Activated T-helper 1 cell treated with anti-CD3 and anti-CD28 coated beads, Interleukin-2, amount 50 U/mL, for 16 hours (primary cell): ENCODE results near the gene SLFN5.
"Not testable (repeated sequence)": the region's sequence is repeated elsewhere in the genome, so short reads cannot be mapped to it uniquely, and the experiment has no call there.

ENCODE experiments used
- DNase-seq, 2 donors: peaks; one replicate each; pipeline ENCODE4 v3.0.0-alpha.2; 2020; ENCODE audit warnings: low read depth in 1 of 2, low spot score in 1 of 2

SLFN5 gene

DNA sequence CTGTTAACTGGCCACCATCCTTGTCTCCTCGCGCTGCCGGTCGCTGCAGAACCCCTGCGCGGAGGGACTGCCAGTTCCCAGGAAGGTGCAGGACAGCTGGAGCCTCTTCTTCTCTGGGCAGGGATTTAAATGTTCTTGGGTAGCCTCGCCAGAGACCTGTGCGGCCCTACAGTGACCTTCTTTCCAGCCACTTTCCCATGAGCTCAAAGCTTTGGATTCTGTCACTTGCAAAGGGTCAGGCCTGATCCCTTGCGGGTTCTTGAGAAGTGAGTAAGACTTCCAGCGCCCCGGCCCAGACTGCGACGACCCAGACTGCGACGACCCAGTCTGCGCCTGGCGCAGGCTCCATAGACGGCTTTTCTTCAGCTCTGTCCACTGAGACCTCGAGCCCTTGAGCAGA is 1.4 kb upstream of the SLFN5 start:
- DNase-seq: peak; percentile 9 to 21

DNA sequence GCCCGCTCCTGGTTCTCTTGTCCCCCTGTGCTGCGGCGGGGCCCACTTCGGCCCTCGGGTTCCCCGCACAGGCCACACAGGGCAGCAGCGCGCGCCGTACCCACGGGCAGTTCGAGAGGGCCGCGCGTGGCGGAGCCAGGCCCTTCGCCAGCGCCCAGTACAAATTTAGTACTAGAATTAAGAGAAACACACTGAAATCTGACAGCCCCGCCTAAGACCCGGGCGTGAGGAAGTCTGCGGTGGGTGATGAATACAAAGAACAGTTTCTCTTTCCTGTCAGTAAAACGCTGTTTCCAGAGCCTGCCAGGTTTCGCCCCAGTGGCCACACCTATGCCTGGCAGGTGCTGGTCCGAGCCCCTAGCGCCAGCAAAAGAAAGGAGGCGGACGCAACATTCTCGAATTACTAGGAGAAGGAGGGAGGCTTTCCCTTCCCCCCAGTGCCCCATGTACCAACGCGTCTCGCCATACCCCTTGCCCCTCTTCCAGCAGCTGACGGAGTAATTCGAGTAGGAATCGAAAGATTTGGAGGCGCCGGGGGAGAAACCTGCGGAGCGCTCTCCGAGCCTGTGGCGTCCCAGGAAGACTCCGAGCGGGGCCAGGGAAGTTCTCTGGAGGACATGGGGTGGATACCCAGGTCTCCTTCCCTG is 591 bp upstream of the SLFN5 start:
- DNase-seq: peak; percentile 74 to 76

DNA sequence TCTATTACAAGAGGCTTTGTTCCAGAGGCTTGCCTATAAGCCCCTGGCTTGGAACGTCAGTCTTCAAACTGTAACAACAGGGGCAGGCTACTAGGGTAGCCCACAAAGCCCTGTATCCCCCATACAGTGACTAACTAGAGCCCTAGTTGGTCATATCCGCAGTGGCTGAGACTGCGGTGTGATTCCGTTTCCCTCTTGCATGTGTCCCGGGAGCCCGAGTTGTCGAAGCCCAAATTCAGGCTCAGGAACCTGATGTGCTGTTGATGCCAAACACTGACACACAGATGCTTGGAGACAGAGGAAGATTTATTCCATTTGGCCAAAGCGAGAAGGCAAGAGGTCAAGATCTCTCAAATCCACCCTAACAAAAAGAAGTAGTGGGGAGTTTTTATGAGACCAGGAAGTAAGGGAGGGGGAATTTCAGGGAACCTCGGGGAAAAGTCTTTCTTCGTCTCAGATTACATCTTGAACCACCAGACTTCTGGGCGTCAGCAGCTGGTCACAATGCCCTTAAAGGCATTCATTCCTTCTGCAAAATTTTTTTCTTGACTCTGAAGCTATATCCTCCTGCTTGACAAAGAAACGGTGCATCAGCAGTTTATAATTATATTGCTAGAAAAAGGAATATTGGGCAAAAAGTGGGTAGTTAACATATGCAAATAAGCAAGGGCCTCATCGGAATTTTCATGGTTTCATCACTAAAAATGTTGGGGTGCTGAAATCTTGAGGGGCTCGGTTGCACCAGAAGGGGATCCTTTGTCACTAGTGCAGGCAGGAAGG is 879 bp downstream of the SLFN5 start:
- DNase-seq: peak; percentile 12 to 27

DNA sequence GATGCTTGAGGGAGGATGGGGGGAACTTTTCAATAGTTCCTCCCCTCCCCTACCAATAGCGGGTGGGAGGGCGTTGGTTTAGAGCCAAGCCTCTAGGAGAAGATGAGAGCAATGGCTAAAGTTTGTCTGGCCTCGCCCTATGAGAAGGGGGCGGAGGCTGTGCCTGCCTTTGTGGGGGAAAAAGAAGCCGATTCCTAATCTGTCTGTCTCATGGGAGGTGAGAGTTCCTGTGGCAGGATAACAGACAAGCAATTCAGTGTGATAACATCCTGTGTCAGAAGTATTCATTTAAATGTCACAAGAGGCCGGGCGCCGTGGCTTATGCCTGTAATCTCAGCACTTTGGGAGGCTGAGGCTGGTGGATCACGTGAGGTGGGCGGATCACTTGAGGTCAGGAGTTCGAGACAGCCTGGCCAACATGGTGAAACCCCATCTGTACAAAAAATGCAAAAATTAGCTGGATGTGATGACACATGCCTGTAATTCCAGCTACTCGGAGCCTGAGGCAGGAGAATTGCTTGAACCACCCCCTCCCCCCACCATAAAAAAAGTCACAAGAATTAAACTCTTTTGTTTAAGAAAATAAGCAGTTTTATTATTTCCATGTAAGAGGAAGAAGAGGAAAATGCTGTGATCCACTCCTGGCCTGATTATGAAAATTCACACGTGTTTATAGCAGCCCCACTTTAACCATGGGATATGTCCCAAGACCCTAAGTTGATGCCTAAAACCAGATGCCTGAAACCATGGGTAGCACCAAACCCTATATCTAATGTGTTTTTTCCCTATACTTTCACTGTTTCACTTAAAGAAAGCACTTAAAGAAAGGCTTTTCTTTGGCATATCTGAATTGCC is 1.7 kb downstream of the SLFN5 start:
- peak; percentile 66 to 77 for DNase-seq

DNA sequence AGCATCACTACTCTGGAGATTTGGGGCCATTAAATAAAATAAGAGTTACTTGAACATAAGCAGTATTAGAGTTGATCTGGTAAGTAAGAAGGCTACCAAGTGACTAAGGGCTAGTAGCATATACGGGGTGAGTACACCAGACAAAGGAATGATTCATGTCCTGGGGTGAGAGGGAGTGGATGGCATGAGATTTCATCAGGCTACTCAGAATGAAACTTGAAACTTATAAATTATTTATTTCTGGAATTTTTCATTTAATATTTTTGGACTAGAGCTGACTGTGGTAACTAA is 2.3 kb downstream of the SLFN5 start:
- no peak for DNase-seq

DNA sequence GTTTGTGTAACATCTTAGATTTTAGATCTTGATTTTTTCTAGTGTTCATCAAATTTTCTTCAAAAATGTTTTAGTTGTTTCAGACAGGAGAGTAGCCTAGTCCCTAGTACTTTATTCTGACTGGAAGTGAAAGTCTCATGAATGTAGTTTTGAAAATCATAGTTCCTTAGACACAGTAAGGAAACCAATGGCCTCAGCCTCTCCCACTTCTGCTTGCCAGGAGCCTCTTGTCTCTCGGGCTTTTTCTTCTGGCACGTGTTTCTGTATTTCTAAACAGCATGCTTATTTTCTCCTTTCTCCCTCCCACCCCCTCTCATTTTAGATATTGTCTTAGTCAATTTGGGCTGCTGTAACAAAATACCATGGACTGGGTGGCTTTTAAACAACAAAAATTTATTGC is 9.8 kb downstream of the SLFN5 start:
- no peak for DNase-seq

DNA sequence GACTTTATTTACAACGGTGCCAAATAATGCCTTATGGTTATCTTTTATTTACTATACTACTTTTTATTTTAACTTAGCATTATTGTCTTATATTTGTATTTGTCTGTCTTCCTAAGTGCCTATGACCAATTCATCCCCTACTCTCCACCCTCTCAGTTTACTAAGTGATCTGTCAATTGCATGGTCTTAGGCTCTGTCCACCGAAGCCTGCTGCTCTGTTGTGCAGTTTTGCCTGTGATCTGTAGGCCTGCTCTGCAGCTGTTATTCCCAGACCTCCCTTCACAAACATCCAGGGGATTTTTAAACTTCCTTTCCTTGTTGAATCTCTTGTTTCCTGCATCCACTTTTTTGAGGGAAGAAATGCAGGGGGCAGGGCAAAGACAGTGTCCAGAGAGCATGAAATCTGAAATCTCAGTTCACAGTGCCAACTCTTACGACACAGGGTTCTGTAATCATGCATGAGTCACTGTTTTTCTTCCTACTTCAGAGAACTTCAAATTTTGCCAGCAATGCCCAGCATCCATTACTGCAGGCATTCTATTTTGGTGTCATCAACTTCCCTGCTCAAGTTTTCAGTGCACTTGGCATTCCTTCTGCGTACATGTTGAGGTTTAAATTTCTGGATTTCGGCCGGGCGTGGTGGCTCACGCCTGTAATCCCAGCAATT is 11.4 kb downstream of the SLFN5 start:
- no peak for DNase-seq

DNA sequence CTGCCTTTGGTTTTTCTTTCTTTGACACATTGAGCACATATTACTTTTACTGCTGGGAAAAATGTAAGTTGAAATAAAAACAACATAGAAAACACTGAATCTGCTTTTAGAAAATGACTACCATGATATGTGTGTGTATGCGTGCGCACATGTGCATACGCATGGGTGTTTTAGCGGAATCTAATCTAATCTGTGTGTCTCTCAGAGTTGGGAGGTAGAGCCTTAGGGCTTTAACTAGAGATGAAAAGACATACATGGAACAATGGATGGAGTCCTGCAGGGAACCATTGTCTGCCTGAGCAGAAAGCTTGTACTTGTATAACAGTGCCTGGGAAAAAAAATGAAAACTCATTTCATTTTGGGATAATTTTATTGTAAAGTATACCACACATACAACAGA is 12.4 kb downstream of the SLFN5 start:
- DNase-seq: no peak

DNA sequence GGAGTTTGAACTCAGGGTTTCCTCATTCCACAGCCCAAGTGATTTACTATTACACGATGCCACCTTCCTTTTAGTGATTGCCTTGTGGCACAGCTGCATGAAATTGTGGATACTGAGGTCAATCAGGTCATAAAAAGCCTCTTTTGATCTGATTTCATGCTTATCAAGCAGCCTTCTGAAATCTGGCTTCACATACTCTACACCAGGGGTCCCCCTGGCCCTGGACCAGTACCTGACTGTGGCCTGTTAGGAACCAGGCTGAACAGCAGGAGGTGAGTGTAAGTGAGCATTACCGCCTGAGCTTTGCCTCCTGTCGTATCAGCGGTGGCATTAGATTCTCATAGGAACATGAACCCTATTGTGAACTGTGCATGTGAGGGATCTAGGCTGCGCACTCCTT is 13.8 kb downstream of the SLFN5 start:
- DNase-seq: no peak

DNA sequence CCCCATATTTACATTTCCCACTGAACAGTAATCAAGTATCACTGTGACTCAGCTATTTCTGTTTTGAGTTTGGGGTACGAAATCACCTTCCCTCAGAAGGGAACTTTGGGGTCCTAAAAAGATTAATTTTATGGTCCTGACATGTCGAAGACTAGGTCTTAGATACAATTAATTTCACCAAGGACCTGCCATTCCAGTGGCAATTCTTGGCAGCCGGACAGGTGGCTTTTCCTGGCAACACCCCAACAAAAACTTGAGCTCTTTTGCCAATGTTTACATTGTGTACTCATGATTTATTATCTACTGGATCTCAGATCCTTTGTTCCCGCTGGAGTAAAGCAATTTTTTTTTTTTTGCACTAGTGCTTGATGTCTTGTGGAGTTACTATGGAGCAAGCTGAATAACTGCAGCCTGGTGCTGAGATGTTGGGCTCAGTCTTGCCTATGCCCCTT is 14.4 kb downstream of the SLFN5 start:
- DNase-seq: no peak

DNA sequence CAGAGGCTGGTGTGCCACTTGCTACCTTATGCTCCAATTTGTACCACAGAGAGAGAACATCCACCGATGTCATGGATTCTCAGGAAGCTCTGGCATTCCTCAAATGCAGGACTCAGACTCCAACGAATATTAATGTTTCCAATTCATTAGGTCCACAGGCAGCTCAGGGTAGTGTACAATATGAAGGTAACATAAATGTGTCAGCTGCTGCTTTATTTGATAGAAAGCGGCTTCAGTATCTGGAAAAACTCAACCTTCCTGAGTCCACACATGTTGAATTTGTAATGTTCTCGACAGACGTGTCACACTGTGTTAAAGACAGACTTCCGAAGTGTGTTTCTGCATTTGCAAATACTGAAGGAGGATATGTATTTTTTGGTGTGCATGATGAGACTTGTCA is 16.1 kb downstream of the SLFN5 start:
- no peak for DNase-seq

DNA sequence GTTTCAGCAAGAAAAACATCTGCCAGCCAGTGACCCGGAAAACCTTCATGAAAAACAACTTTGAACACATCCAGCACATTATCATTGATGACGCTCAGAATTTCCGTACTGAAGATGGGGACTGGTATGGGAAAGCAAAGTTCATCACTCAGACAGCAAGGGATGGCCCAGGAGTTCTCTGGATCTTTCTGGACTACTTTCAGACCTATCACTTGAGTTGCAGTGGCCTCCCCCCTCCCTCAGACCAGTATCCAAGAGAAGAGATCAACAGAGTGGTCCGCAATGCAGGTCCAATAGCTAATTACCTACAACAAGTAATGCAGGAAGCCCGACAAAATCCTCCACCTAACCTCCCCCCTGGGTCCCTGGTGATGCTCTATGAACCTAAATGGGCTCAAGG is 22.2 kb downstream of the SLFN5 start:
- no peak for DNase-seq

DNA sequence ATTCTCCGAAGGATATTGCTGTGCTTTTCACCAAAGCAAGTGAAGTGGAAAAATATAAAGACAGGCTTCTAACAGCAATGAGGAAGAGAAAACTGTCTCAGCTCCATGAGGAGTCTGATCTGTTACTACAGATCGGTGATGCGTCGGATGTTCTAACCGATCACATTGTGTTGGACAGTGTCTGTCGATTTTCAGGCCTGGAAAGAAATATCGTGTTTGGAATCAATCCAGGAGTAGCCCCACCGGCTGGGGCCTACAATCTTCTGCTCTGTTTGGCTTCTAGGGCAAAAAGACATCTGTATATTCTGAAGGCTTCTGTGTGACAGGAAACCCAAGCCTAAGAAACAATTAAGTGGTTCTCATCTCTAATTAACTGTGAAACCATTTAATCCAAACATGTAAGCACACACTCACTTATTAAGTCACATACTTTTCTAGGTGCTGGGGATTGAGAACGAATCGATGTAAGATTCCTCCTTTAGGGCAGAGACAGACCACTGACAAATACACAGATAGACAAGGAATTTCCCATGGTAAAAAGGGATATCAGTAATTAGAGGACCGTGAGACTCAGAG is 22.8 kb downstream of the SLFN5 start:
- DNase-seq: no peak

DNA sequence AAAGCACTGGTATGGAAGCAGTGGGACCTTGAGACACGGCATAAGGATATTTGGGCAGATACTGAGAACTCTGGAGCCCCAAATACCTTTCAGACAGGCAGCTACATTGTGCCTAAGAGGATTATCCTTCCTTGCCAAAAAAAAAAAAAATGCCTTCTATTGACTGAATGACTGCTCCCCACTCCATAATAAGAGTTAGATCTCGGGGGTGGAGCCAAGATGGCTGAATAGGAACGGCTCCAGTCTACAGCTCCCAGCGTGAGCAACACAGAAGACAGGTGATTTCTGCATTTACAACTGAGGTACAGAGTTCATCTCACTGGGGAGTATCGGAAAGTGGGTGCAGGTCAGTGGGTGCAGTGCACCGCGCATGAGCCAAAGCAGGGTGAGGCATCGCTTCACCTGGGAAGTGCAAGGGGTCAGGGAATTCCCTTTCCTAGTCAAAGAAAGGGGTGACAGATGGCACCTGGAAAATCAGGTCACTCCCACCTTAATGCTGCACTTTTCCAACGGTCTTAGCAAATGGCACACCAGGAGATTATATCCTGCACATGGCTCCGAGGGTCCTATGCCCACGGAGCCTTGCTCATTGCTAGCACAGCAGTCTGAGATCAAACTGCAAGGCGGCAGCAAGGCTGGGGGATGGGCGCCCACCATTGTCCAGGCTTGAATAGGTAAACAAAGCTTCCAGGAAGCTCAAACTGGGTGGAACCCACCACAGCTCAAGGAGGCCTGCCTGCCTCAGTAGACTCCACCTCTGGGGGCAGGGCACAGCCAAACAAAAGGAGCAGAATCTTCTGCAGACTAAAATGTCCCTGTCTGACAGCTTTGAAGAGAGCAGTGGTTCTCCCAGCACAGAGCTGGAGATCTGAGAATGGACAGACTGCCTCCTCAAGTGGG is 31.5 kb downstream of the SLFN5 start:
- DNase-seq: not testable (repeated sequence)

DNA sequence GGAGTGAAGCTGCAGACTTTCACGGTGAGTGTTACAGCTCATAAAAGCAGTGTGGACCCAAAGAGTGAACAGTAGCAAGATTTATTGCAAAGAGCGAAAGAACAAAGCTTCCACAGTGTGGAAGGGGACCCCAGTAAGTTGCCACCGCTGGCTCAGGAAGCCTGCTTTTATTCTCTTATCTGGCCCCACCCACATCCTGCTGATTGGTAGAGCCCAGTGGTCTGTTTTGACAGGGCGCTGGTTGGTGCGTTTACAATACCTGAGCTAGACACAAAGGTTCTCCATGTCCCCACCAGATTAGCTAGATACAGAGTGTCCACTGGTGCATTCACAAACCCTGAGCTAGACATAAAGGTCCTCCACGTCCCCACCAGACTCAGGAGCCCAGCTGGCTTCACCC is 35.6 kb downstream of the SLFN5 start:
- DNase-seq: not testable (repeated sequence)

DNA sequence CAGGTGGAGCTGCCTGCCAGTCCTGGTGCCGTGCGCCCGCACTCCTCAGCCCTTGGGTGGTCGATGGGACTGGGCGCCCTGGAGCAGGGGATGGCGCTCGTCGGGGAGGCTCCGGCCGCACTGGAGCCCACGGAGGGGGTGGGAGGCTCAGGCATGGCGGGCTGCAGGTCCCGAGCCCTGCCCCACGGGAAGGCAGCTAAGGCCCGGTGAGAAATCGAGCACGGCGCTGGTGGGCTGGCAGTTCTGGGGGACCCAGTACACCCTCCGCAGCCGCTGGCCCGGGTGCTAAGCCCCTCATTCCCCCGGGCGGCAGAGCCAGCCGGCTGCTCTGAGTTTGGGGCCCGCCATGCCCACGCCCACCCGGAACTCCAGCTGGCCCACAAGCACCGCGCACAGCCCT is 36.0 kb downstream of the SLFN5 start:
- DNase-seq: not testable (repeated sequence)

DNA sequence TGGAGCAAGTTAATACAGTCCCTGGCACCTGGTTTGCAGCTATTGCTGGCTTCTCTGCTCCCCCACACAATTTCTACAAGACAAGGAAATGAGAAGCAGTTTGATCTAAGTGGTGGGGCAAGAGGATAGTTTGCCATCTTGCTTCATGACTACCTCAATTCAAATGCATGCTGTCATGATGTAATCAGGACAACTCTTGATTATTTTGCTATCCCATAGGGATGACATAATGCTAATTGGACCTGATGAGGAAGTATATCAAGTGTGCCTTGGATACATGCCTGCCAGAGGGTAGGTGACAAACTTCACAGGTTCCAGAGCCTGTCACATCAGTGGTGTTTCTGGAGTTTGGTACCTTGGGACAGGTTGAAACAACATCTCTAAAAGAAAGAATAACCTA is 40.9 kb downstream of the SLFN5 start:
- no peak for DNase-seq

DNA sequence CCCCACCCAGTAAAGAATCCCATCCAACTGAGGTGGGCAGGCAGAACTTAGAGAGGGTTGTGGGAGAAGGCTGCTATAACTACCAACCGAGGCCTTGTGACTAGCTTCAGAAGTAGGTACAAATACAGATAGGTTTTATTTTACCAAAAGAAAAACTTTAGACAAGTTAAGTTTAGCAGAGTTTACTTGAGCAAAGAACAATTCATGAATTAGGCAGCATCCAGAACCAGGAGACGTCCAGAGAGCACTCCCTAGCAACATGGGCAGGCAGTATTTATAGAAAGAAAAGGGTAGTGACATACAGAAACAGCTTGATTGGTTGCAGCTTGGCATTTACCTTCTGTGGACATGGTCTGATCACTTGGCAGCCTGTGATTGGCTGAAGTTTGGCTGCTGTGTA is 42.1 kb downstream of the SLFN5 start:
- DNase-seq: no peak

DNA sequence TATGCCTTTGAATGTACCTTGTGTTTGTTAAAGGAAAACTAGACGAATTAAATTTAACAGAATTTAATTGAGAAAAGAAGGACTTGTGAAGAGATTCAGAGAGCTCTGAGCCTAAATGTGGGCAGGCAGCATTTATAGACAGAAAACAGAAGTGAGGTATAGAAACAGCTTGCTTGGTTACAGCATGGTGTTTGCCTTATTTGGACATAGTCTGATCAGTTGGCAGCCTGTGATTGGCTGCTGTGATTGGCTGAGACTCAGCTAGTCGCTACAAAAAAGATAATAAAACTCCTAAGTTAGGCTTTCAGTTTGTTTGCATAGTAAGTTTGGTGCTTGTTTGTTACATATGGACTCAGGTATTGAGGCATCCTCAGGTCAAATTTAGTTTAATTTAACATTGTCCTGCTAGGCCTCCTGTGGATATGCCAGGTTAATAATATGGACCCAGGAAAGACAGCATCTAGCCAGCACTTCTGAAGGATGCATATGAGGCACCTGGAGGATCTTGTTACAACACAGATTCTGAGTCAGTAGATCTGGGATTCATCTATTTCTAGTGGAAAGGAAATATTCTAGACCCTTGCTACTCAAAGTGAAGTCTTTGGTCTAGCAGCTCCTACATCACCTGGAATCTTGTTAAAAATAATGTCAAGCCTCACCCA is 43.4 kb downstream of the SLFN5 start:
- no peak for DNase-seq
